K562 (cell line): Measurements from ENCODE around the gene CD226. TPM values are rescaled to one million over a fixed set of nuclear protein-coding genes. Genes with fewer than 3 reads are reported as not detected.

ENCODE experiments used
- ATAC-seq: fragments of 200-7000 bp; cut with Tn5 transposase; 3 replicates; pipeline ENCODE4 v1.9.1; 2020; ENCODE audit warnings: moderate library complexity
- BruUV-seq: library from RNA; stranded (reverse); fragments of 400-500 nt; replicated peaks from 2 replicates; lab custom pipeline; 2021; lab: Mats Ljungman, UMichigan
- CTCF ChIA-PET: fragments of 300-600 bp; formaldehyde crosslinking; extraction: SDS; loops from one replicate; lab custom pipeline; 2021; ENCODE audit warnings: low intra/inter-chr PET ratio; lab: Yijun Ruan, JAX
- POLR2A ChIA-PET: fragments of 300-600, 350-650 bp; sonication (Branson Sonifier 250); formaldehyde crosslinking; extraction: SDS; loops from one replicate; lab custom pipeline; 2021; ENCODE audit warnings: antibody characterized with exemption, inconsistent platforms; lab: Yijun Ruan, JAX
- DNase-seq, 4 experiments: peaks; one replicate each; pipeline versions ENCODE4 v3.0.0 to v3.0.0-alpha.2; 2011 to 2018; ENCODE audit warnings: low spot score in 3 of 4, mixed read lengths in 3 of 4; ENCODE audit errors: extremely low read depth in 1 of 4
- FAIRE-seq: peaks from 2 replicates; lab custom pipeline; 2011; peaks lifted over from hg19 to GRCh38; lab: Jason Lieb, UNC
- H2AFZ ChIP-seq: 2 replicates; pipeline ENCODE4 v1.6.0; 2011; ENCODE audit warnings: low read depth, low read length, control low read depth, inconsistent platforms
- H3K27ac ChIP-seq: fragments of 200-600 bp; 3 replicates; pipeline ENCODE4 v1.8.0; 2011; ENCODE audit warnings: low read depth, mild to moderate bottlenecking, control low read depth, inconsistent platforms, low read length, moderate library complexity, mixed read lengths; ENCODE audit errors: extremely low read depth
- H3K27me3 ChIP-seq, 2 experiments: fragments of 300-600 bp in 1 of 2; 2 replicates in 1 of 2; 3 replicates in 1 of 2; pipeline versions ENCODE4 v1.6.0 to v1.8.0; 2011; ENCODE audit warnings: inconsistent platforms in 2 of 2, low read length in 2 of 2, mild to moderate bottlenecking in 1 of 2, mixed read lengths in 1 of 2, moderate library complexity in 1 of 2; ENCODE audit not compliant: control insufficient read depth in 2 of 2, insufficient read depth in 2 of 2
- H3K36me3 ChIP-seq: fragments of 300-600 bp; 3 replicates; pipeline ENCODE4 v1.8.0; 2011; ENCODE audit warnings: mild to moderate bottlenecking, low read length, inconsistent platforms; ENCODE audit not compliant: control insufficient read depth, insufficient read depth
- H3K4me1 ChIP-seq, 2 experiments: fragments of 200-600 bp in 1 of 2; replicated peaks in 1 of 2; 2 replicates in 1 of 2; 3 replicates in 1 of 2; pipeline versions ENCODE4 v1.5.1 to v1.8.0; 2011; ENCODE audit warnings: inconsistent platforms in 2 of 2, low read length in 2 of 2, mild to moderate bottlenecking in 1 of 2, mixed read lengths in 1 of 2, moderate library complexity in 1 of 2; ENCODE audit not compliant: control insufficient read depth in 2 of 2, insufficient read depth in 2 of 2
- H3K4me2 ChIP-seq: 2 replicates; pipeline ENCODE4 v1.6.1; 2011; ENCODE audit warnings: low read length, control low read depth, inconsistent platforms, mixed read lengths; ENCODE audit not compliant: insufficient read depth
- H3K4me3 ChIP-seq: fragments of 200-600 bp; sonication (generic), shearing (Covaris generic); 2 replicates; pipeline ENCODE4 v1.5.1; 2016; ENCODE audit warnings: control low read depth, inconsistent platforms
- H3K79me2 ChIP-seq: fragments of 200-600 bp; 3 replicates; pipeline ENCODE4 v1.8.0; 2011; ENCODE audit warnings: low read length, inconsistent platforms; ENCODE audit not compliant: control insufficient read depth, insufficient read depth
- H3K9ac ChIP-seq, 2 experiments: 2 replicates each; pipeline versions ENCODE4 v1.6.0 to v1.6.1; 2011; ENCODE audit warnings: low read depth in 2 of 2, low read length in 2 of 2, control low read depth in 1 of 2, inconsistent platforms in 1 of 2, mild to moderate bottlenecking in 1 of 2, mixed read lengths in 1 of 2; ENCODE audit not compliant: insufficient read depth in 1 of 2
- H3K9me1 ChIP-seq: one replicate; pipeline ENCODE4 v1.6.0; 2011; ENCODE audit warnings: inconsistent platforms, mild to moderate bottlenecking, low read length, moderate library complexity; ENCODE audit not compliant: control insufficient read depth, insufficient read depth
- H3K9me3 ChIP-seq: replicated peaks from 2 replicates; pipeline ENCODE4 v1.5.1; 2011; ENCODE audit warnings: low read depth, low read length, inconsistent platforms; ENCODE audit not compliant: control insufficient read depth, insufficient read depth
- H4K20me1 ChIP-seq: replicated peaks from 2 replicates; pipeline ENCODE4 v1.6.1; 2011; ENCODE audit warnings: low read length, inconsistent platforms, mixed read lengths; ENCODE audit not compliant: control insufficient read depth, insufficient read depth
- EGR1 ChIP-seq: fragments of 450-650 bp; conservative IDR thresholded peaks from 2 replicates; pipeline ENCODE4 v1.6.1; 2017; ENCODE audit warnings: mild to moderate bottlenecking
- LCOR ChIP-seq: sonication (generic); formaldehyde crosslinking; IDR thresholded peaks from 2 replicates; pipeline ENCODE4 v1.8.0; 2022; ENCODE audit warnings: mild to moderate bottlenecking, missing genetic modification reagents
- NEUROD1 ChIP-seq: fragments of 150-350 bp; IDR thresholded peaks from 2 replicates; pipeline ENCODE4 v1.6.1; 2014; ENCODE audit warnings: borderline replicate concordance, low read length, low read depth; ENCODE audit not compliant: partially characterized antibody
- SMARCC2 ChIP-seq: fragments of 450-650 bp; IDR thresholded peaks from 2 replicates; pipeline ENCODE4 v1.6.1; 2017; ENCODE audit warnings: antibody characterized with exemption, moderate library complexity, mild to moderate bottlenecking, low read depth
- SP1 ChIP-seq: sonication (generic); formaldehyde crosslinking; IDR thresholded peaks from 2 replicates; pipeline ENCODE4 v1.8.1; 2022; ENCODE audit warnings: mild to moderate bottlenecking, missing genetic modification reagents
- STAT6 ChIP-seq: sonication (generic); formaldehyde crosslinking; IDR thresholded peaks from 2 replicates; pipeline ENCODE4 v1.8.1; 2023; ENCODE audit warnings: mild to moderate bottlenecking, missing genetic modification reagents
- ZFPM2 ChIP-seq: fragments of 250-450 bp; sonication (Bioruptor Pico); IDR thresholded peaks from 2 replicates; pipeline ENCODE4 v1.5.1; 2022; ENCODE audit warnings: mild to moderate bottlenecking
- ZHX1 ChIP-seq: fragments of 150-350 bp; conservative IDR thresholded peaks from 2 replicates; pipeline ENCODE4 v1.6.1; 2014; ENCODE audit warnings: low read length
- WGBS: fragments of 100-300 bp; shearing (Covaris generic); methylation state at CpG from one replicate; pipeline ENCODE4 v1.1.6; 2016; ENCODE audit warnings: low coverage, mixed read lengths; ENCODE audit not compliant: insufficient coverage; ENCODE audit errors: missing lambda C conversion rate; 5-methylcytosine and 5-hydroxymethylcytosine counted together
- in situ Hi-C: fragments of 300-500 bp; cut with MboI; formaldehyde crosslinking; loops from 4 replicates; pipeline ENCODE4 v1.15.0; 2018; ENCODE audit warnings: inconsistent platforms, mixed read lengths
- intact Hi-C: fragments of 100-400 bp; cut with micrococcal nuclease; formaldehyde crosslinking; loops from 2 replicates; pipeline ENCODE4 v1.14.2; 2022
- polyA plus RNA-seq, 8 experiments: library from polyadenylated mRNA; depleted of rRNA in 4 of 8; stranded (reverse) in 5 of 8; unstranded in 3 of 8; fragments of >200 nt; fragmentation: Nextera tagmentation in 2 of 8; fragmentation: Illumina TruSeq in 1 of 8; extraction: Ambion mirVana in 2 of 8; extraction: Trizol in 1 of 8; gene quantifications; 2 replicates each; pipeline versions ENCODE4 v1.2.1 to v1.2.3, GENCODE V29; 2011 to 2014; ENCODE audit warnings: inconsistent platforms in 1 of 8, missing spikeins in 1 of 8
- total RNA-seq, 7 experiments: library from RNA; depleted of rRNA in 6 of 7; stranded (reverse); fragments of >200 nt in 6 of 7; fragmentation: Illumina TruSeq in 2 of 7; extraction: Trizol in 2 of 7; gene quantifications; 2 replicates each; pipeline versions ENCODE4 v1.2.1 to v1.2.3, GENCODE V29; 2011 to 2021; ENCODE audit warnings: low replicate concordance in 1 of 7
- TF ChIP-seq, protein P1 (sequence below), 2 experiments: IDR thresholded peaks; 2 replicates each; pipeline ENCODE4 v1.6.1; 2012; ENCODE audit warnings: improper control_type of control experiment in 2 of 2, low read depth in 2 of 2, low read length in 2 of 2, borderline replicate concordance in 1 of 2

CD226 gene
- total and polyA plus RNA-seq, 9 of the 15 experiments (the other 6 are each of a cell fraction or from before 2014, with no cell fraction given), result 0.32 to 1.7 (median 0.80) TPM

DNA sequence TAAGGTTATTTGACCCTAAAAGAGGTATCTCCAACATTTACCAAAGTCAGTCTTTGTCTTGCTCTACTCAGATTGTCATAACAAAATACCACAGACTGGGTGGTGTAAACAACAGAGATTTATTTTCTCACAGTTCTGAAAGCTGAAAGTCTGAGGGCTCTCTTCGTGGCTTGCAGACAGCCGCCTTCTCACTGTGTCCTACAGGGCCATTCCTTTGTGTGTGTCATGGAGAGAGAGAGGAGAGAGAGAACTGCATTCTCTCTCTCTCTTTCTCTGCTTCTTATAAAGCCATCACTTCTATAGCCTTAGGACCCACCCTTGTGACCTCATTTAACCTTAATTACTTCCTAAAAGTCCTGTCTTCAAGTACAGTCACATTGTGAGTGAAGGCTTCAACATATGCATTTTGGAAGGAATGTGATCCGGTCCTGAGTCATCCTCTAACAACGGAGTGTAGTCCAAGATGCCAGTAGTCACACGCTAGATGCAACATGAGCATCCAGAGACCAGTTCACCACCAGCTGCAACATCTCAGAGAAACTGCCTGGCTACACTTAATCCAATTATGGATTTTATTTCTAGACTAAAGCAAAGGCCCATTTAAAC is 130.2 kb downstream of the CD226 start:
- Histone ChIP-seq H2AFZ (no peak overlapping the region), H3K9me1 (no peaks in the 10 kb centered on the region), H3K4me2 (no peak overlapping the region), H4K20me1 (no peaks in the 10 kb centered on the region), H3K4me1 (no peaks in the 10 kb centered on the region), H3K4me3 (no peak overlapping the region), H3K9ac (no peak overlapping the region), H3K9me3 (no peaks in the 10 kb centered on the region), H3K27ac (no peak overlapping the region), H3K79me2 (no peaks in the 10 kb centered on the region), H3K36me3 (no peaks in the 10 kb centered on the region), H3K27me3 (no peaks in the 10 kb centered on the region)
- POLR2A ChIA-PET, result no interaction called here
- CTCF ChIA-PET, result no interaction called here
- WGBS, result 19% methylated on average over 3 of the region's 5 CpGs
- no peak for DNase-seq
- in situ Hi-C loops (no loop called here), intact Hi-C loops (no loop called here)
- ATAC-seq, result no peak
- no TSS peak for BruUV-seq
- no peak for FAIRE-seq
- TF ChIP-seq, protein P1, sequence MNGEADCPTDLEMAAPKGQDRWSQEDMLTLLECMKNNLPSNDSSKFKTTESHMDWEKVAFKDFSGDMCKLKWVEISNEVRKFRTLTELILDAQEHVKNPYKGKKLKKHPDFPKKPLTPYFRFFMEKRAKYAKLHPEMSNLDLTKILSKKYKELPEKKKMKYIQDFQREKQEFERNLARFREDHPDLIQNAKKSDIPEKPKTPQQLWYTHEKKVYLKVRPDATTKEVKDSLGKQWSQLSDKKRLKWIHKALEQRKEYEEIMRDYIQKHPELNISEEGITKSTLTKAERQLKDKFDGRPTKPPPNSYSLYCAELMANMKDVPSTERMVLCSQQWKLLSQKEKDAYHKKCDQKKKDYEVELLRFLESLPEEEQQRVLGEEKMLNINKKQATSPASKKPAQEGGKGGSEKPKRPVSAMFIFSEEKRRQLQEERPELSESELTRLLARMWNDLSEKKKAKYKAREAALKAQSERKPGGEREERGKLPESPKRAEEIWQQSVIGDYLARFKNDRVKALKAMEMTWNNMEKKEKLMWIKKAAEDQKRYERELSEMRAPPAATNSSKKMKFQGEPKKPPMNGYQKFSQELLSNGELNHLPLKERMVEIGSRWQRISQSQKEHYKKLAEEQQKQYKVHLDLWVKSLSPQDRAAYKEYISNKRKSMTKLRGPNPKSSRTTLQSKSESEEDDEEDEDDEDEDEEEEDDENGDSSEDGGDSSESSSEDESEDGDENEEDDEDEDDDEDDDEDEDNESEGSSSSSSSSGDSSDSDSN (IDR thresholded peaks at IDR 0.05; ENCODE audit: borderline replicate concordance in 1 of 2, low read depth in 2 of 2, low read length in 2 of 2), result no peak
- no peak for TF ChIP-seq ZFPM2 (CRISPR knock-in tag)
- TF ChIP-seq SP1, result no peak
- TF ChIP-seq ZHX1, result no peak
- no peak for TF ChIP-seq EGR1
- no peak for TF ChIP-seq SMARCC2
- no peak for TF ChIP-seq STAT6 (CRISPR knock-in tag)
- no peak for TF ChIP-seq LCOR (CRISPR knock-in tag)
- no peak for TF ChIP-seq NEUROD1
